H54 (cell line): ENCODE data around the gene ABCC3.

Experiments
- DNase-seq: peaks from one replicate; pipeline ENCODE4 v3.0.0; 2011; ENCODE audit warnings: low spot score, mixed read lengths; ENCODE audit not compliant: insufficient read length
- FAIRE-seq: peaks from 3 replicates; lab custom pipeline; 2011; peaks lifted over from hg19 to GRCh38; lab: Jason Lieb, UNC
- POLR2A ChIP-seq: IDR thresholded peaks from 2 replicates; pipeline ENCODE4 v1.6.1; 2011; ENCODE audit warnings: low read depth, mild to moderate bottlenecking, low read length

The ABCC3 gene

GRCh38 chr17:50594892-50595291 is 39.8 kb upstream of the ABCC3 start:
- no peak for TF ChIP-seq POLR2A
- FAIRE-seq (no peak), DNase-seq (no peak)

GRCh38 chr17:50596191-50597037 is 38.3 kb upstream of the ABCC3 start:
- no peak for DNase-seq
- no peak for TF ChIP-seq POLR2A
- FAIRE-seq, result no peak

GRCh38 chr17:50598487-50598886 is 36.2 kb upstream of the ABCC3 start:
- TF ChIP-seq POLR2A, result no peak
- FAIRE-seq (no peak), DNase-seq (no peak)

- no peak for FAIRE-seq
Measured at GRCh38 chr17:50599606-50600005, 35.1 kb upstream of the ABCC3 start.

GRCh38 chr17:50601823-50602375 is 32.8 kb upstream of the ABCC3 start:
- FAIRE-seq (no peak), DNase-seq (no peak)

More at GRCh38 chr17:50599606-50600005, 35.1 kb upstream of the ABCC3 start:
- DNase-seq, result no peak
- no peak for TF ChIP-seq POLR2A

GRCh38 chr17:50602836-50603235 is 31.8 kb upstream of the ABCC3 start:
- TF ChIP-seq POLR2A, result no peak
- FAIRE-seq, result no peak

More at GRCh38 chr17:50601823-50602375, 32.8 kb upstream of the ABCC3 start:
- no peak for TF ChIP-seq POLR2A

GRCh38 chr17:50603340-50603739 is 31.3 kb upstream of the ABCC3 start:
- FAIRE-seq, result no peak
- no peak for TF ChIP-seq POLR2A
- no peak for DNase-seq

More at GRCh38 chr17:50602836-50603235, 31.8 kb upstream of the ABCC3 start:
- no peak for DNase-seq

- FAIRE-seq, result no peak
- no peak for TF ChIP-seq POLR2A
- DNase-seq, result no peak
Measured at GRCh38 chr17:50604513-50604912, 30.2 kb upstream of the ABCC3 start.

GRCh38 chr17:50605429-50605828 is 29.3 kb upstream of the ABCC3 start:
- no peak for TF ChIP-seq POLR2A
- DNase-seq, result no peak
- no peak for FAIRE-seq

GRCh38 chr17:50607522-50608175 is 27.0 kb upstream of the ABCC3 start:
- DNase-seq, result no peak
- TF ChIP-seq POLR2A, result no peak
- FAIRE-seq, result no peak

GRCh38 chr17:50608700-50609379 is 25.8 kb upstream of the ABCC3 start:
- FAIRE-seq, result no peak
- no peak for DNase-seq
- no peak for TF ChIP-seq POLR2A

- no peak for TF ChIP-seq POLR2A
- no peak for FAIRE-seq
Measured at GRCh38 chr17:50609380-50610074, 25.2 kb upstream of the ABCC3 start.

GRCh38 chr17:50611634-50612033 is 23.0 kb upstream of the ABCC3 start:
- no peak for TF ChIP-seq POLR2A
- DNase-seq, result peak; percentile 68
- no peak for FAIRE-seq

More at GRCh38 chr17:50609380-50610074, 25.2 kb upstream of the ABCC3 start:
- no peak for DNase-seq
